SW 1271 (cell line): ENCODE data around the gene NFIA.

Source experiments
- DNase-seq, 2 experiments: peaks; one replicate each; lab custom pipeline; 2025; lab: John Stamatoyannopoulos, UW

NFIA gene

DNA sequence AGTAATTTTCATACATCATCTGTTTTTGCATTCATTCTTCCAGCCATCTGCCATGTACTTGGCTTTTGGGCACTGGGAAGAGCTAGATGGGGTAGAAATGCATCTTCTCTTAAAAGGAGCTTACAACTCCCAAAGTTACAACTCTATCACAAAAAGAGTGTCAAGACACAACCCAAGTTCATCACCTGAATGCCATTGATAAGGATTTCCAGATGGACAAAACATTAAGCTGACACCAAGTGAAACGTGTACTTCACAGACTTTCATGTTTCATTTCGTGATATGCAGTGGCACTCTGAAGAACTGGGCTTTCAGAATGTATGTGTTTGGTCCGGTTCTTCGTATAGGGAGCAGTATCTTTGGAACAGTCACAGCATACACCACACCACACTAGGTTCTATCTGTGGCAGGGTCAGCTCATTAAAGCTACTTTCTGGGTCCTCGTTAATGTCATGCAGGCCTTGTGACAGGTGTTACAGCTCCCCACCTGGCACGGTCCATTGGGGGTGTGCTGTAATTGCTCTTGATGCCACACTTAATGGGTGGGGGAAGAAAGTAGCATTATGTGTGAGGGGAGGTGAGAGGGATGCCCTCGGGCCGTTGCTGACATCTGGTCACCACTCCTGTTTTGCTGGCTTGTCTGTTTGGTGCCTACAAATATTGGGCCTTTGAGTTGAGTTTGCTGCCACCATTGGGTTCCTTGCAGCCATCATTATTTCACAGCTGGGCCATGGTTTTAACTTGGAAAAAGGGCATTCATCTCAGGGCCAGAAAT is 164.9 kb downstream of the NFIA start:
- no peak for DNase-seq

GRCh38 chr1:61247881-61248752 is 165.8 kb downstream of the NFIA start:
- DNase-seq, result no peak

GRCh38 chr1:61250933-61251332 is 168.6 kb downstream of the NFIA start:
- no peak for DNase-seq

GRCh38 chr1:61253059-61253735 is 170.8 kb downstream of the NFIA start:
- DNase-seq, result no peak

GRCh38 chr1:61253912-61254633 is 171.7 kb downstream of the NFIA start:
- no peak for DNase-seq

- no peak for DNase-seq
Measured at GRCh38 chr1:61254634-61255357, 172.4 kb downstream of the NFIA start.

GRCh38 chr1:61255358-61255703 is 173.0 kb downstream of the NFIA start:
- DNase-seq, result no peak

DNA sequence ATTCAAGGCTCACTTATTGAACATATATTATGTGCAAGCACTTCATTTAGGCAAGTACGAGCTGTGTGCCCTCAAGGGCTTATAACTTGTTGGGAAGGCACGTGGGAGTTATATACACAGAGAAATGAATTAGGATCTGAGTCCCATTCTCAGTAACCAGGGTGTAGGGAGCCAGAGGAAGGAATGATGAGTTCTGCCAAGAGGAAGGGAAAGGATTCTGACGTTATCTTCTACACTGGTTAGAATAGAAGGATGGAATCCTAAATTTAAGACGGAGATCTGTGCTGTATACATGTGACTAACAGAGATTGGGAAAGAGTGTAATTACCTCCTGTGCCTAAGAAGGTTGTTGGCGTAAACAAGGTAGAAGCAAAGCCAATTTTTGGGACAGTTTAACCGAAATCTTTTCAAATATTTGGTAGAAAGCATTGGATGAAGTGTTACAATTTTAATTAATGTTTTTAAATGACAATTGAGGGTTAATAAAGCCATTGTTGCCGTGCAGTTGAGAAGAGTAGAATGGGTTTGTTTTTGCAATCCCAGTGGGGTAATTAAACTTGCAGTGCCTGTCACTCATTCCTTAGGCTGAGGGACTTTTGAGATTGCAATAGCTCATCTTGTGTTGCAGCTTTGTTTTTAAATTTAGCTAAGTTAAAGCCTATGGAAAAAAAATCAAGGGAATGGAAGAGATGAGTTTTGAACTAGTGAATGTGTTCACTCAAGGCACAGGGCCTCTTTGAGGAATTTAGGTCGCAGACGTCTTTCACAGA is 177.2 kb downstream of the NFIA start:
- DNase-seq, result no peak

DNA sequence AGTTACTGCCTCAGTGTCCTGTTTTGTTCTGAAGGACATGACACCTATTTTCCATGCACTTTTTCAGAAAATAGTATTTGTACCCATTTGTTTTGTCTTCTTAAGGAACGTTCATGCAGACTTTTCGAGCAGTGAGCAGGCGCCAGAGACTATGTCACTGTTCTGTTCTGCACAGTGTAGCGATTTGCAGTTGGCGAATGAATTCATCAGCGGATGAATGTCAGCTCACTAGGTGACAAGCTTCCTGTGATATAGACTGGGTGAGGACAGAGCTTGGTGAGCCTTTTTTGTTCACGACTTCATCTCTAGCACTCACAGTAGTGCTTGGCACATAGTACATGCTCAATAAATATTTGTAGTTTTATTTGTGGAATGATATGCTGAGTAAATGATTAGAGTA is 177.8 kb downstream of the NFIA start:
- no peak for DNase-seq

DNA sequence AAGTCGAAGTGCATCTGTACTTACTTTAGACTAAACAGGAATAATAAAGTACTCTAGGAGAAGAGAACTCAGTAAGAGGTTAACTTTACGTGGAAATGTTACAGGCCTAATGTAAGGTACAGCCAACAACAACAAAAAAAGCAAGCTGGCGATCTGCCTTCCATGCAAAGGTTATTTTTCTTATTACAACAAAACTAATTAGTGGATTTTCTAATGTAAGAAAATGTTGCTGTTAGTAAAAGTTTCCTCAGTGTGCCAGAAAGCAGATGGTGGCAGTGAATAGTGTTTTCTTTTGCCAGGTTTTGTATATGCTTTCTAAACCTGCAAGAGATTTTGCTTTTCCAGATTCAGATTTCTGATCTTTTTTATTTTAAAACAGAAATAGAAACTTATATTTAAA is 179.2 kb downstream of the NFIA start:
- no peak for DNase-seq

GRCh38 chr1:61263905-61264824 is 181.8 kb downstream of the NFIA start:
- DNase-seq, result no peak

- no peak for DNase-seq
Measured at GRCh38 chr1:61264825-61265242, 182.5 kb downstream of the NFIA start.

- no peak for DNase-seq
Measured at GRCh38 chr1:61265665-61266064, 183.3 kb downstream of the NFIA start.

DNA sequence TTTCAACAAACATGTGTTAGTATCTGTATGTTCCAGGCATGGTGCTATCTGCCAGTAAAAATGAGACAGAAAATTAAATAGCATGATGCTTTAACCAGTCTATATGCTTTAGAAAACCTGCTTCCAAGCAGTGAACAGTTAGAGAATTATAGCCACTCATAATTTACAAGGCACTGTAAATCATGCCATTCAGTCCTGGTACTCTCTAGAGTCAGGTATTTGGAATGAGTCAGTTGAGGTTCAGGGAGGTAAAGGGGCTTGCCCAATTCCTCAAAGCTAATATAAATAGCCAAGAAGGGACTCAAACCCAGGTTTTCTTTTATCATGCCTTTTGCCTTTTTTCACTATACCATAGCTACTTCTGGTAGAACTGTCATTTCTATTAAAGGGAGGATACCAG is 184.4 kb downstream of the NFIA start:
- DNase-seq, result no peak

DNA sequence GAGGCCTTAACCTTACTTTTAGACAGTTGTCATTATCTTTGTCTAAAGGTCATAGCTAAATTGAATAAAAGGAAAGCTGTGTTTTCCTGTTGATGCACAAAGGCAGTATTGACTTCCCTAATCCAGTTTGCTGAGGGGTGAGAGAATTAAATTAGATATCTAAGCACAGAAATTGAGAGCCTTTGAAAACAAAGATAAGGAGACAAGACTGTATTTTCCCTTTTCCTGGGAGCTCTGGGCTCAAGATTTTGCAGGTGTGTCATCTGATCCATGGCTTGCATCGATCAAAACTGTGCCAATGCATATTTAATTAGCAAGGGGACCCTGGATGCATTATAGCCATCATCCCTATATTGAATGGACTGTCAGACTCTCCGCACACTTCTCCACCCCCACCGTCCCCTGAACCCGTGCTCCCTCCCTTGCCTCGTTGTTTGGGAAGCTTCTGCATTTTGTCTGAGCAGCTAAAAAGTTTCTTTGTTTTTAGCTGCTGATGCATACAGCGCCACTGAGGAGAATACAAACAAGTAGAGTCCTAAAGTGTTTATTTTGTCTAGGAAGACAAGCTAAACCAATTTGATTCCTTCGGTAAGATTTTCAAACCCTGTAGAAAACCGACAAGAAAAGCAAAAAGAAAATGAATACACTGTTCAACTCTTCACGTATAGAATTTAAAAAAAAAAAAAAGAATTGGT is 186.3 kb downstream of the NFIA start:
- no peak for DNase-seq

DNA sequence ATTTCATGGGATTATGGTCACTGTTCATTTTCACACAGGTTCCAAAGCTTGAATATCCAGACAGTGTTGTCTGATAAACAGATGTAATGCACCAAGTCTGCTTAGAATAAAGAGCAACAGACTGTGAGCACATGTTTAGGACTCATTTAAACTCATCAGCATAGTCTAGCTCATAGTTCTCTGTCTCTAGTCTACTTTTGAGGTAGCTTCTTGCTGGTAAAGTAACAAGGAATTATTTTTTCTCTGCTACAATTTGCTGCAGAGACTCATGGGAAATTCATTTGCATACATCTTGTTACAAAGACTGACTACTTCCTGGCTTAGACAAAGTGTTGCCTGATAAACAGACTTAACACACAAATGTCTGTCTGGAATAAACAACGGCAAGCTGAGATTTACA is 187.2 kb downstream of the NFIA start:
- no peak for DNase-seq

- no peak for DNase-seq
Measured at GRCh38 chr1:61270107-61270506, 187.7 kb downstream of the NFIA start.

GRCh38 chr1:61270761-61271411 is 188.5 kb downstream of the NFIA start:
- DNase-seq, result no peak
